ENCODE measurements around the gene MCTP1.
"Not testable (repeated sequence)": the region's sequence is repeated elsewhere in the genome, so short reads cannot be mapped to it uniquely, and the experiment has no call there.

MCTP1 gene

GRCh38 chr5:95029569-95030366 lies 255.1 kb downstream of the MCTP1 start:
- no peak for DNase-seq (ENCODE audit: low read depth)

GRCh38 chr5:95027775-95028174 lies 257.1 kb downstream of the MCTP1 start:
- DNase-seq (ENCODE audit: low read depth) = no peak

- no peak for DNase-seq (ENCODE audit: low read depth)
Measured at GRCh38 chr5:95027151-95027721, 257.7 kb downstream of the MCTP1 start.

GRCh38 chr5:95026718-95027117 lies 258.2 kb downstream of the MCTP1 start:
- DNase-seq (ENCODE audit: low read depth) = no peak

GRCh38 chr5:95022967-95023695 lies 261.8 kb downstream of the MCTP1 start:
- DNase-seq (ENCODE audit: low read depth) = no peak

- DNase-seq (ENCODE audit: low read depth) = no peak
Measured at GRCh38 chr5:95020345-95020744, 264.5 kb downstream of the MCTP1 start.

GRCh38 chr5:95018946-95019345 lies 265.9 kb downstream of the MCTP1 start:
- DNase-seq (ENCODE audit: low read depth) = no peak

- DNase-seq (ENCODE audit: low read depth) = no peak
Measured at GRCh38 chr5:95018511-95018910, 266.4 kb downstream of the MCTP1 start.

GRCh38 chr5:95009812-95010211 lies 275.1 kb downstream of the MCTP1 start:
- no peak for DNase-seq (ENCODE audit: low read depth)

GRCh38 chr5:95007921-95008597 lies 276.8 kb downstream of the MCTP1 start:
- DNase-seq (ENCODE audit: low read depth) = no peak

- DNase-seq (ENCODE audit: low read depth) = no peak
Measured at GRCh38 chr5:95005811-95006210, 279.1 kb downstream of the MCTP1 start.

- DNase-seq (ENCODE audit: low read depth) = no peak
Measured at GRCh38 chr5:94998670-94999069, 286.2 kb downstream of the MCTP1 start.

GRCh38 chr5:94994537-94994936 lies 290.4 kb downstream of the MCTP1 start:
- DNase-seq (ENCODE audit: low read depth) = not testable (repeated sequence)

GRCh38 chr5:94993491-94993890 lies 291.4 kb downstream of the MCTP1 start:
- no peak for DNase-seq (ENCODE audit: low read depth)

- DNase-seq (ENCODE audit: low read depth) = no peak
Measured at GRCh38 chr5:94992325-94992724, 292.6 kb downstream of the MCTP1 start.

- no peak for DNase-seq (ENCODE audit: low read depth)
Measured at GRCh38 chr5:94983861-94984535, 300.9 kb downstream of the MCTP1 start.

- no peak for DNase-seq (ENCODE audit: low read depth)
Measured at GRCh38 chr5:94977437-94977836, 307.5 kb downstream of the MCTP1 start.

GRCh38 chr5:94976853-94977252 lies 308.0 kb downstream of the MCTP1 start:
- DNase-seq (ENCODE audit: low read depth) = no peak

GRCh38 chr5:94972268-94972667 lies 312.6 kb downstream of the MCTP1 start:
- DNase-seq (ENCODE audit: low read depth) = no peak

GRCh38 chr5:94969174-94969573 lies 315.7 kb downstream of the MCTP1 start:
- no peak for DNase-seq (ENCODE audit: low read depth)

GRCh38 chr5:94968507-94969095 lies 316.3 kb downstream of the MCTP1 start:
- no peak for DNase-seq (ENCODE audit: low read depth)

GRCh38 chr5:94967525-94967924 lies 317.4 kb downstream of the MCTP1 start:
- no peak for DNase-seq (ENCODE audit: low read depth)

Data from activated T-cell treated with anti-CD3 and anti-CD28 coated beads for 24 hours (primary cell).